PFSK-1 (cell line): ENCODE results near the gene ARHGEF4.

Source experiments
- FOXP2 ChIP-seq: optimal IDR thresholded peaks from 2 replicates; pipeline ENCODE3; 2011; ENCODE audit warnings: borderline replicate concordance, control low read depth, inconsistent platforms; ENCODE audit not compliant: insufficient read depth; ENCODE audit errors: extremely low read length, extremely low read depth
- POLR2AphosphoS5 ChIP-seq: IDR thresholded peaks from 2 replicates; pipeline ENCODE4 v1.6.1; 2012; ENCODE audit warnings: low read depth, mild to moderate bottlenecking, control low read depth, low read length, moderate library complexity
- SIN3A ChIP-seq: IDR thresholded peaks from 2 replicates; pipeline ENCODE4 v1.6.1; 2012; ENCODE audit warnings: mild to moderate bottlenecking, low read length, moderate library complexity, borderline replicate concordance; ENCODE audit not compliant: insufficient read depth
- TAF1 ChIP-seq: IDR thresholded peaks from 2 replicates; pipeline ENCODE4 v1.6.1; 2012; ENCODE audit warnings: low read length, control low read depth, borderline replicate concordance; ENCODE audit not compliant: insufficient read depth
- TF ChIP-seq, protein P1 (sequence below), 2 experiments: IDR thresholded peaks; 2 replicates each; pipeline versions ENCODE4 v1.6.1 to v1.8.0; 2011 to 2012; ENCODE audit warnings: low read depth in 2 of 2, low read length in 2 of 2, control low read depth in 1 of 2, inconsistent platforms in 1 of 2, mild to moderate bottlenecking in 1 of 2, moderate library complexity in 1 of 2; ENCODE audit not compliant: insufficient read depth in 1 of 2

Gene ARHGEF4

DNA sequence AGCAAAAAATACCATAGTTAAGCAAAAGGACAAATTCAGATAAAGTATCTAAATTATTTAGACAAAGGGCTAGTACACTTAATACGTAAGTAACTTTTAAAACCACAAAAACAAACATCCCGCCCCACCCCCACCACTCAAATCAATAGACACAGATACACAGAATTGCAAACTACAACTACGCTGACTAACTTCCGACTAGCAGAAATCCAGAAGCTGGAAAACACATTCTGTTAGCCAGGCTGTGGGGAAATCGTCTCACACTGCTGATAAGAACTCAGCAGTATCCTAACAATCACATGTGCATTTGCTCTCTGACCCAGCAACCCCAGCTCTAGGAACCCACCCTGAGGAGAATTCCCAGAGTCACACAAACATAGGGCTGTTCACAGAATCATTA is 240.0 kb downstream of the ARHGEF4 start:
- TF ChIP-seq SIN3A, result no peak
- TF ChIP-seq TAF1, result no peak
- TF ChIP-seq FOXP2, result no peak
- no peak for TF ChIP-seq POLR2AphosphoS5

DNA sequence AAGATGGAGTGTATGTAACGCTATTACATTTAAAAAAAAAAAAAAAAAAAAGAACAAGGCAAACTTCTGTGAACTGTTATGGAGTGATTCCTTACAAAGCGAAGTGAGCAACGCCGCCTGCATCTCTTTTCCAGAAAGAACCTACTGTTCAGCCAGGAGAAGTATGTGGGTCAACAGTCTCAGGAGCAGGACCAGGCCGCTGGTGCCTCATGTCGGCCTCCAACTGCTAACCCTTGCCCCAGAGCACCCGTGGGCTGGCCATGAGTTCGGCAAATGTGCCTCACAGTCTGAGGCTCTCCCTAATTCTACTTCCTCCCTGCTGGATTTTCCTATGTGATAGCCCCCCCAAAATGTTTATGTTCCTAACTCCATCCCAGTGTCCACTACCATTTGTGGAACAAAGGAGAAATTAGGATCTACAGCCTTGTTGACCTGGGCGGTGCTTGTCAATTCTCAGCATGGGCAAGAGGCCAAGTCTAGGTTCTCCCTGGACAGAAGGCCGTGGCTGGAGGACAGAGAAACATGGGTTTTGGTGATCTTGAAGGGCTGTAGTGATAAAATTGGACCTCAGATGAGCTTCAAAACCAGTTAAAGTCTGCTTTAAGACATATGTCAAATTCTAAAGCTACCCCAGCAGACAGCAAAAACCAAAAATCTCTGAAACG is 240.6 kb downstream of the ARHGEF4 start:
- TF ChIP-seq SIN3A (no peak), POLR2AphosphoS5 (no peak), FOXP2 (no peak), TAF1 (no peak)
- TF ChIP-seq, protein P1, sequence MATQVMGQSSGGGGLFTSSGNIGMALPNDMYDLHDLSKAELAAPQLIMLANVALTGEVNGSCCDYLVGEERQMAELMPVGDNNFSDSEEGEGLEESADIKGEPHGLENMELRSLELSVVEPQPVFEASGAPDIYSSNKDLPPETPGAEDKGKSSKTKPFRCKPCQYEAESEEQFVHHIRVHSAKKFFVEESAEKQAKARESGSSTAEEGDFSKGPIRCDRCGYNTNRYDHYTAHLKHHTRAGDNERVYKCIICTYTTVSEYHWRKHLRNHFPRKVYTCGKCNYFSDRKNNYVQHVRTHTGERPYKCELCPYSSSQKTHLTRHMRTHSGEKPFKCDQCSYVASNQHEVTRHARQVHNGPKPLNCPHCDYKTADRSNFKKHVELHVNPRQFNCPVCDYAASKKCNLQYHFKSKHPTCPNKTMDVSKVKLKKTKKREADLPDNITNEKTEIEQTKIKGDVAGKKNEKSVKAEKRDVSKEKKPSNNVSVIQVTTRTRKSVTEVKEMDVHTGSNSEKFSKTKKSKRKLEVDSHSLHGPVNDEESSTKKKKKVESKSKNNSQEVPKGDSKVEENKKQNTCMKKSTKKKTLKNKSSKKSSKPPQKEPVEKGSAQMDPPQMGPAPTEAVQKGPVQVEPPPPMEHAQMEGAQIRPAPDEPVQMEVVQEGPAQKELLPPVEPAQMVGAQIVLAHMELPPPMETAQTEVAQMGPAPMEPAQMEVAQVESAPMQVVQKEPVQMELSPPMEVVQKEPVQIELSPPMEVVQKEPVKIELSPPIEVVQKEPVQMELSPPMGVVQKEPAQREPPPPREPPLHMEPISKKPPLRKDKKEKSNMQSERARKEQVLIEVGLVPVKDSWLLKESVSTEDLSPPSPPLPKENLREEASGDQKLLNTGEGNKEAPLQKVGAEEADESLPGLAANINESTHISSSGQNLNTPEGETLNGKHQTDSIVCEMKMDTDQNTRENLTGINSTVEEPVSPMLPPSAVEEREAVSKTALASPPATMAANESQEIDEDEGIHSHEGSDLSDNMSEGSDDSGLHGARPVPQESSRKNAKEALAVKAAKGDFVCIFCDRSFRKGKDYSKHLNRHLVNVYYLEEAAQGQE (IDR thresholded peaks at IDR 0.05; ENCODE audit: insufficient read depth in 1 of 2, low read depth in 2 of 2, low read length in 2 of 2), result no peak

DNA sequence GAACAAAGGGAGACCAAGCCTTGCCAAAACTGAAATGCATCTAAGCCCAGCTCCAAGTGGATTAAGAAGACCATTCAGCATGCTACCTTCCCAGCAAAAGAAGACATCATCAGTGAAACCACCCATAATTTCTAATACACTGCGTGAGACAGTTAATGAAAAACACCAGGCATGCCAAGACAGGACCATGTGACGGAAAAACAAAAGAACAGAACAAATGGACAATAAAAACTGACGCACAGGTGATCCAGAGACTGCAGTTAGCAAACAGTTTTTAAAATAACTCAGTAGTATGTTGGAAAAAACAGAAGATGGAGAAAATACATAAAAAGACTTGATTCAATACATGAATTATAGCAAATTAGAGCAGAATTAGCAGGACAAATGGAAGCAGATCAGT is 241.3 kb downstream of the ARHGEF4 start:
- no peak for TF ChIP-seq POLR2AphosphoS5
- TF ChIP-seq FOXP2, result no peak
- no peak for TF ChIP-seq TAF1
- no peak for TF ChIP-seq SIN3A
- TF ChIP-seq, protein P1 (IDR thresholded peaks at IDR 0.05; ENCODE audit: insufficient read depth in 1 of 2, low read depth in 2 of 2, low read length in 2 of 2), result no peak

DNA sequence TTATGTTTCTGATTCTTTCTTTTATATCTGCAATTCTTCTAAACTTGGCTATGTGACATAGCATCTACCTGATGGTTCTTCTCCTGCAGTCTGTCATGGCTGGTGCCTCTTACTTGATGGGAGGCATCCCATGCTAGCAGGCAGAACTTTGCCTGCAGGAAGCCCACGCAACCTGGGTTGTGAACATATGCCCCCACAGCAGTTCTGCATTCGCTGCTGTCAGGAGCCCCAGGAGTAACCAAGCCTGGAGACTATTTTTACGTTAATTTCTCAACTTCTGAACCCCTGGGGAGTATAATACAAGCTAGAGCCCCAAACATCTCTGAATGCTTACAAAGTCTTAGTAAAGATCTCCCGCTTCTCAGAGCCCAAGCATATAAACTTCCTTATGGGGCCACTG is 244.5 kb downstream of the ARHGEF4 start:
- TF ChIP-seq TAF1 (no peak), SIN3A (no peak), FOXP2 (no peak)
- TF ChIP-seq, protein P1 (IDR thresholded peaks at IDR 0.05; ENCODE audit: insufficient read depth in 1 of 2, low read depth in 2 of 2, low read length in 2 of 2), result no peak

DNA sequence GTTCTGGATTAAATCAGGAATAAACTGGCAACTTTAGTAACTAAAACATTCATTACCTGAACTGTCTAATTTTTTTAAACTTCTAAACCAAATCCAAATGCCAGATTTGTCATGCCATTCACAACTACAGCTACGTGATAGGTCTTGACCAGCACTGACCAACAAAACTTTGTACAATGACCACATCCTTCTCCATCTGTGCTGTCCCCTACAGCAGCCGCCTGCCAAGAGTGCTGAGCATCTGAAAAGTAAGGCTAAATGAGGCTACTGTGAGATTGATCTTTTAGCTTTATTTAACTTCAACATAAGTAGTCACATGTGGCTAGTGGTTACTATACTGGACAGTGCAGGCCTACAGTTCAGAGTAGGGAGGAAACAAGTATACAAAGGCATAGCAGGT is 248.9 kb downstream of the ARHGEF4 start:
- TF ChIP-seq SIN3A, result no peak
- TF ChIP-seq, protein P1 (IDR thresholded peaks at IDR 0.05; ENCODE audit: insufficient read depth in 1 of 2, low read depth in 2 of 2, low read length in 2 of 2), result no peak
